Measurements from ENCODE around the gene CLASRP.

The CLASRP gene

GRCh38 chr19:45001087-45001739, 37.6 kb upstream of the CLASRP start, which contains the start of gene RELB:
RELB (plus strand) TSS chr19:45001464; CDS start chr19:45001580, 116 bp downstream.
- H3K4me1 ChIP-seq, result peaks cover 15% of the 10 kb centered on the region
- H3K4me3 ChIP-seq, result peak within 1 kb of the TSS; percentile 80
- peaks cover 10% of the 10 kb centered on the region; the same call in 1 of the 2 replicates for H3K36me3 ChIP-seq
- peaks cover 8% of the 10 kb centered on the region; the same call in 1 of the 2 replicates for H4K20me1 ChIP-seq
- no peaks in the 10 kb centered on the region for H3K27me3 ChIP-seq
- no peak for TF ChIP-seq Cebpa-rat (IDR thresholded peaks at IDR 0.05)
- no peaks in the 10 kb centered on the region for H3K9me3 ChIP-seq
- H3K4me2 ChIP-seq, result peak within 1 kb of the TSS; percentile 87
- peak within 1 kb of the TSS; percentile 87 for H3K27ac ChIP-seq
- H3K9ac ChIP-seq, result peak within 1 kb of the TSS; percentile 82

GRCh38 chr19:45003485-45003884, 35.4 kb upstream of the CLASRP start:
- H3K27me3 ChIP-seq, result no peaks in the 10 kb centered on the region
- no peak overlapping the region for H3K4me3 ChIP-seq
- TF ChIP-seq Cebpa-rat (IDR thresholded peaks at IDR 0.05), result no peak
- H3K4me1 ChIP-seq, result peaks cover 22% of the 10 kb centered on the region
- H3K4me2 ChIP-seq, result no peak overlapping the region
- no peak overlapping the region for H3K9ac ChIP-seq
- no peak overlapping the region for H3K27ac ChIP-seq
- peaks cover 8% of the 10 kb centered on the region; the same call in 1 of the 2 replicates for H4K20me1 ChIP-seq
- no peaks in the 10 kb centered on the region for H3K9me3 ChIP-seq
- peaks cover 10% of the 10 kb centered on the region; the same call in 1 of the 2 replicates for H3K36me3 ChIP-seq

GRCh38 chr19:45005787-45006186, 33.1 kb upstream of the CLASRP start:
- Histone ChIP-seq H3K9ac (no peak overlapping the region), H3K4me3 (no peak overlapping the region), H3K27me3 (no peaks in the 10 kb centered on the region), H3K36me3 (peaks cover 10% of the 10 kb centered on the region; the same call in 1 of the 2 replicates), H4K20me1 (peaks cover 8% of the 10 kb centered on the region; the same call in 1 of the 2 replicates), H3K4me2 (no peak overlapping the region), H3K4me1 (peaks cover 35% of the 10 kb centered on the region), H3K9me3 (no peaks in the 10 kb centered on the region), H3K27ac (no peak overlapping the region)
- no peak for TF ChIP-seq Cebpa-rat (IDR thresholded peaks at IDR 0.05)

- no peak overlapping the region for H3K4me2 ChIP-seq
- no peak overlapping the region for H3K9ac ChIP-seq
- no peak overlapping the region for H3K27ac ChIP-seq
- TF ChIP-seq Cebpa-rat (IDR thresholded peaks at IDR 0.05), result no peak
- no peak overlapping the region for H3K4me3 ChIP-seq
- H3K4me1 ChIP-seq, result peaks cover 23% of the 10 kb centered on the region
- H3K27me3 ChIP-seq, result no peaks in the 10 kb centered on the region
- no peaks in the 10 kb centered on the region for H4K20me1 ChIP-seq
- H3K36me3 ChIP-seq, result peaks cover 29% of the 10 kb centered on the region
- no peaks in the 10 kb centered on the region for H3K9me3 ChIP-seq
These were observed 30.3 kb upstream of the CLASRP start for GRCh38 chr19:45008552-45008951.

- peak overlapping the region; percentile 18 for H3K4me2 ChIP-seq
These were observed 29.1 kb upstream of the CLASRP start for GRCh38 chr19:45009625-45010255.

GRCh38 chr19:45010306-45010705, 28.5 kb upstream of the CLASRP start:
- peak overlapping the region; percentile 38; the same call in 1 of the 2 replicates for H3K27ac ChIP-seq
- H4K20me1 ChIP-seq, result no peaks in the 10 kb centered on the region
- peaks cover 36% of the 10 kb centered on the region for H3K36me3 ChIP-seq
- H3K9me3 ChIP-seq, result no peaks in the 10 kb centered on the region
- H3K4me3 ChIP-seq, result no peak overlapping the region
- no peaks in the 10 kb centered on the region for H3K27me3 ChIP-seq
- no peak for TF ChIP-seq Cebpa-rat (IDR thresholded peaks at IDR 0.05)
- peak overlapping the region; percentile 18 for H3K4me2 ChIP-seq
- peaks cover 23% of the 10 kb centered on the region for H3K4me1 ChIP-seq
- H3K9ac ChIP-seq, result peak overlapping the region; percentile 13; the same call in 1 of the 2 replicates

More at GRCh38 chr19:45009625-45010255, 29.1 kb upstream of the CLASRP start:
- peaks cover 31% of the 10 kb centered on the region for H3K36me3 ChIP-seq
- H3K4me3 ChIP-seq, result no peak overlapping the region
- no peak overlapping the region; the same call in 1 of the 2 replicates for H3K27ac ChIP-seq
- no peak overlapping the region for H3K9ac ChIP-seq
- no peak for TF ChIP-seq Cebpa-rat (IDR thresholded peaks at IDR 0.05)
- H3K4me1 ChIP-seq, result peaks cover 23% of the 10 kb centered on the region
- no peaks in the 10 kb centered on the region for H3K27me3 ChIP-seq
- H4K20me1 ChIP-seq, result no peaks in the 10 kb centered on the region
- H3K9me3 ChIP-seq, result no peaks in the 10 kb centered on the region

GRCh38 chr19:45011959-45012358, 26.9 kb upstream of the CLASRP start:
- Histone ChIP-seq H3K27me3 (no peaks in the 10 kb centered on the region), H3K36me3 (peaks cover 39% of the 10 kb centered on the region), H3K4me1 (peaks cover 30% of the 10 kb centered on the region), H3K27ac (no peak overlapping the region), H3K9ac (no peak overlapping the region), H3K4me2 (no peak overlapping the region), H4K20me1 (no peaks in the 10 kb centered on the region), H3K4me3 (no peak overlapping the region), H3K9me3 (no peaks in the 10 kb centered on the region)
- TF ChIP-seq Cebpa-rat (IDR thresholded peaks at IDR 0.05), result no peak

GRCh38 chr19:45016388-45017314, 22.2 kb upstream of the CLASRP start:
- no peak for TF ChIP-seq Cebpa-rat (IDR thresholded peaks at IDR 0.05)
- peak overlapping the region; percentile 38; the same call in 1 of the 2 replicates for H3K27ac ChIP-seq
- peaks cover 61% of the 10 kb centered on the region for H3K36me3 ChIP-seq
- H3K4me2 ChIP-seq, result peak overlapping the region; percentile 18; the same call in 1 of the 2 replicates
- H3K4me1 ChIP-seq, result peaks cover 16% of the 10 kb centered on the region
- no peaks in the 10 kb centered on the region for H4K20me1 ChIP-seq
- H3K9me3 ChIP-seq, result no peaks in the 10 kb centered on the region
- no peak overlapping the region for H3K4me3 ChIP-seq
- no peaks in the 10 kb centered on the region for H3K27me3 ChIP-seq
- H3K9ac ChIP-seq, result peak overlapping the region; percentile 44; the same call in 1 of the 2 replicates

- H3K4me2 ChIP-seq, result no peak overlapping the region
- H3K4me3 ChIP-seq, result no peak overlapping the region
- no peak overlapping the region for H3K27ac ChIP-seq
- no peak for TF ChIP-seq Cebpa-rat (IDR thresholded peaks at IDR 0.05)
- H3K36me3 ChIP-seq, result peaks cover 43% of the 10 kb centered on the region
- no peaks in the 10 kb centered on the region for H3K27me3 ChIP-seq
- H3K4me1 ChIP-seq, result peaks cover 22% of the 10 kb centered on the region
- no peaks in the 10 kb centered on the region for H3K9me3 ChIP-seq
- H4K20me1 ChIP-seq, result no peaks in the 10 kb centered on the region
- H3K9ac ChIP-seq, result no peak overlapping the region
These were observed 19.7 kb upstream of the CLASRP start for GRCh38 chr19:45019187-45019586.

Data from BLaER1 (cell line).